BLaER1 treated with 17β-estradiol and CSF1 and Interleukin-3, amounts not matched to agents 10 nM and 100 nM (cell line): ENCODE measurements around the gene UBAC1.

Experiments used
- H3K27ac ChIP-seq, 11 experiments: shearing (Covaris generic); formaldehyde crosslinking; 2 replicates each; pipeline ENCODE4 v1.8.1; 2022
- H3K27me3 ChIP-seq, 11 experiments: shearing (Covaris generic); formaldehyde crosslinking; 2 replicates each; pipeline ENCODE4 v1.8.1; 2022
- H3K36me3 ChIP-seq, 11 experiments: shearing (Covaris generic); formaldehyde crosslinking; 2 replicates each; pipeline ENCODE4 v1.8.1; 2022
- H3K4me1 ChIP-seq, 10 experiments: shearing (Covaris generic); formaldehyde crosslinking; 2 replicates each; pipeline ENCODE4 v1.8.1; 2022
- H3K4me2 ChIP-seq, 11 experiments: shearing (Covaris generic); formaldehyde crosslinking; 2 replicates each; pipeline ENCODE4 v1.8.1; 2022
- H3K4me3 ChIP-seq, 10 experiments: shearing (Covaris generic); formaldehyde crosslinking; 2 replicates each; pipeline ENCODE4 v1.8.1; 2022
- H3K9ac ChIP-seq, 11 experiments: shearing (Covaris generic); formaldehyde crosslinking; 2 replicates each; pipeline ENCODE4 v1.8.1; 2022
- H3K9me3 ChIP-seq, 11 experiments: shearing (Covaris generic); formaldehyde crosslinking; replicated peaks in 1 of 11; 2 replicates each; pipeline ENCODE4 v1.8.1; 2022
- H4K20me1 ChIP-seq, 11 experiments: shearing (Covaris generic); formaldehyde crosslinking; 2 replicates each; pipeline ENCODE4 v1.8.1; 2022
- Cebpa-rat ChIP-seq, 11 experiments: shearing (Covaris generic); IDR thresholded peaks; 2 replicates each; pipeline ENCODE4 v1.8.1; 2022

The UBAC1 gene

DNA sequence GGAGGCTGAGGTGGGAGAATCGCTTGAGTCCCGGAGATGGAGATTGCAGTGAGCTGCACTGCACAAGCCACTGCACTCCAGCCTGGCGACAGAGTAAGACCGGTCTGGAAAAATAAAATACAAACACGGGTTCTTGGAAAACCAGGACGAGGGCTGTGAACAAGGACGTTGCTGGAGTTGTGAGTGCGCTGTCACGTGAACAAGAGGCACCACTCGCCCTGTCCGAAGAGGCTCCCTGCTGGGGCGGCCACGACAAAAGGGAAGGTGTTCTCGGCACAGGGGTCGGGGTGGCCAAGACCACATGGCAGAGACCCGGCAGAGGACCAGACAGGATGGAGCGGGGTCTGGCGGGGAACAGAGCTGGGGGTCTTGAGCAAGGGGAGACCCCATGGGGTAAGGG lies 30.6 kb upstream of the UBAC1 start:
- peak overlapping the region; percentile 94 to 100 (median 99) for H3K4me2 ChIP-seq
- H4K20me1 ChIP-seq = peaks cover 0 to 4% (median 0%) of the 10 kb centered on the region in 11 experiments; a peak in 2 of 22 replicates
- H3K4me1 ChIP-seq = peaks cover 62 to 98% (median 94%) of the 10 kb centered on the region in 10 experiments
- H3K36me3 ChIP-seq = no peaks in the 10 kb centered on the region
- H3K4me3 ChIP-seq = peak overlapping the region; percentile 52 to 85 (median 65)
- H3K27me3 ChIP-seq = no peaks in the 10 kb centered on the region
- no peaks in the 10 kb centered on the region for H3K9me3 ChIP-seq
- TF ChIP-seq Cebpa-rat (IDR thresholded peaks at IDR 0.05) = no peak
- peak overlapping the region; percentile 84 to 95 (median 90) for H3K9ac ChIP-seq
- H3K27ac ChIP-seq = peak overlapping the region; percentile 93 to 99 (median 95)

DNA sequence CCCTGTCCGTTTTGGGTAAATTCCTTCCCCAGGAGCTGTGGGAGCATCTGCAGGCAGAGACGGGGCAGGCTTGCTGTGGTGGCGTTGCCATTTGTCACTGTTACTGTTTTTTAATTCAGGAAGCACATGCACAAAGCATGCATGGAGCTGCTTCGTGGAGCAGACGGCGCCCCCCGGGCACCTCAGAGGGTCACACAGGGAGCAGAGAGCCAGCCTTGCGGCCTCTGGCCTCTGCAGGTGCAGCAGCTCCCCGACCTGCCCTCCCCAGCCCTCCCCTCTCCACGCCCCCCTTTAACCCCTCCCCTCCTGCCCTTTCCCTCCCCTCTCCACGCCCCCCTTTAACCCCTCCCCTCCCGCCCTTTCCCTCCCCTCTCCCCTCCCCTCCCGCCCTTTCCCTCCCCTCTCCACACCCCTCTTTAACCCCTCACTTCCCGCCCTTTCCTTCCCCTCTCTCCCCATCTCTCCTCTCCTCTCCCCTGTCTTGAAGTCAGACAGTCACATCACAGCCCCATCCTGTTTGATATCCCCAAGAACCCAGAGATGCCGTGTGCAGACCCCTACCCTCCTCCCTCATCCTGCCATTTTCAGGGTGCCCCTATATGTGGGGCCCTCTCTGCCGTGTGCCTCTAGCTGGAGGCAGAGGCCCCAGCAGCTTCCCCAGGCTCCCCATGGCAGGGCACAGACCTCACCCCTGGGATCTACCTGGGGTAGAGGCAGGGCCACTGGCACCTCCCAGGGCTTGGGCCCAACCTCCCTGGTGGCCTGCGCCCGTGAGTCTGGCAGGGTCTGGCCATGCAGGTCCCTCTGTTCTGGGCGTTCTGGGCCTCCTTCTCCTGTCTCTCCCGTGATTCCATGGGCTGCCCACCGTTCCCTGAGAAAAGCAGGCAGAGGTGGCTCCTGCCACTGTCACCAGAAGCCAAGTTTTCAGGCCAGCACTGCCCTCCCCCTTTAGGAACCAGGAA lies 29.6 kb upstream of the UBAC1 start:
- peaks cover 56 to 98% (median 90%) of the 10 kb centered on the region in 10 experiments for H3K4me1 ChIP-seq

GRCh38 chr9:135989722-135990467 lies 28.7 kb upstream of the UBAC1 start:
- Histone ChIP-seq H3K4me2 (peak overlapping the region; percentile 48 to 84 (median 75)), H3K27ac (peak overlapping the region in 3 of 11 experiments; percentile 8 to 36 (median 17); a peak in 2 of 22 replicates), H3K27me3 (no peaks in the 10 kb centered on the region), H4K20me1 (peaks cover 0 to 4% (median 0%) of the 10 kb centered on the region in 11 experiments; a peak in 2 of 22 replicates), H3K4me1 (peaks cover 47 to 94% (median 85%) of the 10 kb centered on the region in 10 experiments), H3K4me3 (no peak overlapping the region; a peak in 1 of 20 replicates), H3K36me3 (no peaks in the 10 kb centered on the region), H3K9ac (peak overlapping the region in 5 of 11 experiments; percentile 13 to 49 (median 19); a peak in 5 of 22 replicates), H3K9me3 (no peaks in the 10 kb centered on the region)
- no peak for TF ChIP-seq Cebpa-rat (IDR thresholded peaks at IDR 0.05)

More for the DNA sequence above, 29.6 kb upstream of the UBAC1 start:
- TF ChIP-seq Cebpa-rat (IDR thresholded peaks at IDR 0.05) = no peak
- peak overlapping the region; percentile 84 to 95 (median 90) for H3K9ac ChIP-seq
- H3K36me3 ChIP-seq = no peaks in the 10 kb centered on the region
- peak overlapping the region; percentile 94 to 100 (median 99) for H3K4me2 ChIP-seq
- H3K9me3 ChIP-seq = no peaks in the 10 kb centered on the region
- peak overlapping the region; percentile 93 to 99 (median 95); a peak in 21 of 22 replicates for H3K27ac ChIP-seq
- peaks cover 0 to 4% (median 0%) of the 10 kb centered on the region in 11 experiments; a peak in 2 of 22 replicates for H4K20me1 ChIP-seq
- no peaks in the 10 kb centered on the region for H3K27me3 ChIP-seq
- peak overlapping the region in 5 of 10 experiments; percentile 63 to 85 (median 77); a peak in 10 of 20 replicates for H3K4me3 ChIP-seq

- H4K20me1 ChIP-seq = peaks cover 0 to 4% (median 0%) of the 10 kb centered on the region in 11 experiments; a peak in 2 of 22 replicates
- H3K9me3 ChIP-seq = no peaks in the 10 kb centered on the region
- no peak overlapping the region for H3K4me3 ChIP-seq
- H3K27me3 ChIP-seq = no peaks in the 10 kb centered on the region
- no peaks in the 10 kb centered on the region for H3K36me3 ChIP-seq
- H3K4me1 ChIP-seq = peaks cover 40 to 92% (median 83%) of the 10 kb centered on the region in 10 experiments
- peak overlapping the region in 2 of 11 experiments; percentile 19 to 49; a peak in 2 of 22 replicates for H3K9ac ChIP-seq
- no peak overlapping the region for H3K27ac ChIP-seq
- TF ChIP-seq Cebpa-rat (IDR thresholded peaks at IDR 0.05) = no peak
- H3K4me2 ChIP-seq = peak overlapping the region in 9 of 11 experiments; percentile 48 to 84 (median 80); a peak in 17 of 22 replicates
Observed at GRCh38 chr9:135989157-135989556, 28.0 kb upstream of the UBAC1 start.

GRCh38 chr9:135988493-135988892 lies 27.3 kb upstream of the UBAC1 start:
- no peaks in the 10 kb centered on the region for H3K36me3 ChIP-seq
- no peak overlapping the region for H3K27ac ChIP-seq
- H4K20me1 ChIP-seq = peaks cover 0 to 4% (median 0%) of the 10 kb centered on the region in 11 experiments; a peak in 2 of 22 replicates
- H3K4me2 ChIP-seq = peak overlapping the region in 10 of 11 experiments; percentile 9 to 84 (median 78); a peak in 18 of 22 replicates
- TF ChIP-seq Cebpa-rat (IDR thresholded peaks at IDR 0.05) = no peak
- peaks cover 33 to 92% (median 83%) of the 10 kb centered on the region in 10 experiments for H3K4me1 ChIP-seq
- 0 out of 22 replicates have a peak overlapping the region, but pooled peaks of 1 of the 11 experiments have one; percentile 9 for H3K9ac ChIP-seq
- H3K9me3 ChIP-seq = no peaks in the 10 kb centered on the region
- no peak overlapping the region for H3K4me3 ChIP-seq
- no peaks in the 10 kb centered on the region for H3K27me3 ChIP-seq

DNA sequence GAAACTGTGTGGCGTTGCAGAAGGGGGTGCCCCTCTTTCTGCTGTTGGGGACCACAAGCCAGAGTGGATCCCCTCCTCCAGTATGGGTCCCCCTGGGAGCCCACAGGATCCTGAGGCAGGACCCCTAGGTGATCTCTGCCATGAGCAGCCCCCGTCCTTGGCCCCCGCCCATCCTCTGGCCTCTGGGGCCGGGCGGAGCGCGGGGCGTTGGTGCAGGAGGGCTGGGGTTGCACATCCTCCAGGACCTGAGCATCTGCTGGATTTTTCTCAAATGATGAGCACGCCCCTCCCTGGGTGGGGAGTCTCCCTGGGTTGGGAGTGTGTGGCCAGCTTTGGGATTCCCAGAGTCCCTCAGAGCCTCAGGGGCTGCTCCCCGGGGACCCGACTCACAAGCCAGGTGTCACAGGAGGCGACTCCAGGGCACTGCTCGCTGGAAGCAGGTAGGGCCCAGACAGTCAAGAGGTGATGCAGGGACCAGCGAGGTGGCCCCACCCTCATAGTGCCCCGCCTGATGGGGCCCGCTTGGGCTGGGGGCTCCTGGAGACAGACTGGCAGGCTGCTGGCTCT lies 26.7 kb upstream of the UBAC1 start:
- H3K4me2 ChIP-seq = peak overlapping the region in 10 of 11 experiments; percentile 9 to 84 (median 78); a peak in 19 of 22 replicates
- no peak for TF ChIP-seq Cebpa-rat (IDR thresholded peaks at IDR 0.05)
- peak overlapping the region in 2 of 11 experiments; percentile 19 to 41; a peak in 1 of 22 replicates for H3K9ac ChIP-seq
- H3K27ac ChIP-seq = no peak overlapping the region
- H4K20me1 ChIP-seq = peaks cover 0 to 4% (median 0%) of the 10 kb centered on the region in 11 experiments; a peak in 2 of 22 replicates
- no peaks in the 10 kb centered on the region for H3K9me3 ChIP-seq
- no peaks in the 10 kb centered on the region for H3K36me3 ChIP-seq
- no peak overlapping the region for H3K4me3 ChIP-seq
- no peaks in the 10 kb centered on the region for H3K27me3 ChIP-seq
- peaks cover 28 to 92% (median 83%) of the 10 kb centered on the region in 10 experiments for H3K4me1 ChIP-seq

DNA sequence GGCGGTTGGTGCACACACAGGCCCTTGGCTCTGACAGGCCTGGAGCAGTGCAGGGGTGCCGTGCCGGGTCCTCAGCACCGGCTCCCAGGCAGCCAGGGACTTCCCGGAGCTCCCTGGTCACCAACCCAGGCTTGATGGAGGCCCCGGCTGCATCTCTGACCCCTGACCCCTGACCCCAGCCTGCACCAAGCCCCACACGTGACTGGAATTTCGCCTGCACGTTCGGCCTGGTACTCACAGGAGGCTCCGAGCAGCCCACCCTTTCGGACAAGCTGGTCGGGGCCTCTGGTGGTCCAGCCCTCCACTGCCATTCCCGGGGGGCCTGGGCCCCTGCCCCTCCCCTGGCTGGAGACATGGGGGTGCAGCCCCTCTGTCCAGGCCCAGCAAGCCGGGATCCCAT lies 25.4 kb upstream of the UBAC1 start:
- H3K4me3 ChIP-seq = no peak overlapping the region
- TF ChIP-seq Cebpa-rat (IDR thresholded peaks at IDR 0.05) = no peak
- H3K27ac ChIP-seq = no peak overlapping the region
- no peaks in the 10 kb centered on the region for H3K36me3 ChIP-seq
- H3K4me1 ChIP-seq = peaks cover 16 to 87% (median 73%) of the 10 kb centered on the region in 10 experiments
- peak overlapping the region in 7 of 11 experiments; percentile 13 to 84 (median 58); a peak in 7 of 22 replicates for H3K4me2 ChIP-seq
- no peaks in the 10 kb centered on the region for H3K27me3 ChIP-seq
- H3K9ac ChIP-seq = no peak overlapping the region; a peak in 1 of 22 replicates
- no peaks in the 10 kb centered on the region for H3K9me3 ChIP-seq
- H4K20me1 ChIP-seq = peaks cover 0 to 4% (median 0%) of the 10 kb centered on the region in 11 experiments; a peak in 2 of 22 replicates

DNA sequence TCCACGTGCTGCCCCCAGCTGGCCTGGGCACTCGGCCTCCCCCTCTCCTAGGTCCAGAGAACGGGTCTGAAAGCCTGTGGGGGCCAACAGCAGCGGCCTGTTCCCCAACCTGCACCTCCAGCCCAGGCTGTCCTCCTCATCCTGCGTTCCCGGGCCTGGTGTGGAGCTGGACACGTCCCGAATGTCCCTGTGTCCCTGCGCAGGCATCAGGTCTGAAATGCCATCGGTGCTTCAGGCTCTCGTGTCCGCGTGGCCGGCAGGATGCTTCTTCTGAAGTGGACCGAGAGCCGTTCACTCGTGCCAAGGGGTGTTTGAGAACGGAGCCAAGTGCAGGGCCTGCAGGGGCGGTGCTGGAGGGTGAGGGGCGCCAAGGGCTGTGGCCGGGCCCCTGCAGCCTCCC lies 24.7 kb upstream of the UBAC1 start:
- Histone ChIP-seq H3K9ac (no peak overlapping the region), H3K27ac (no peak overlapping the region), H3K36me3 (no peaks in the 10 kb centered on the region), H3K4me1 (peaks cover 9 to 84% (median 70%) of the 10 kb centered on the region in 10 experiments), H3K9me3 (no peaks in the 10 kb centered on the region), H3K27me3 (no peaks in the 10 kb centered on the region), H3K4me3 (no peak overlapping the region), H3K4me2 (peak overlapping the region in 5 of 11 experiments; percentile 7 to 84 (median 14); a peak in 4 of 22 replicates), H4K20me1 (peaks cover 0 to 4% (median 0%) of the 10 kb centered on the region in 11 experiments; a peak in 2 of 22 replicates)
- TF ChIP-seq Cebpa-rat (IDR thresholded peaks at IDR 0.05) = no peak
